DMS 273 (cell line): ENCODE results near the gene PSMB9.

Experiments
- DNase-seq: peaks from one replicate; lab custom pipeline; 2025; ENCODE audit not compliant: unreplicated experiment; lab: John Stamatoyannopoulos, UW

The PSMB9 gene

DNA sequence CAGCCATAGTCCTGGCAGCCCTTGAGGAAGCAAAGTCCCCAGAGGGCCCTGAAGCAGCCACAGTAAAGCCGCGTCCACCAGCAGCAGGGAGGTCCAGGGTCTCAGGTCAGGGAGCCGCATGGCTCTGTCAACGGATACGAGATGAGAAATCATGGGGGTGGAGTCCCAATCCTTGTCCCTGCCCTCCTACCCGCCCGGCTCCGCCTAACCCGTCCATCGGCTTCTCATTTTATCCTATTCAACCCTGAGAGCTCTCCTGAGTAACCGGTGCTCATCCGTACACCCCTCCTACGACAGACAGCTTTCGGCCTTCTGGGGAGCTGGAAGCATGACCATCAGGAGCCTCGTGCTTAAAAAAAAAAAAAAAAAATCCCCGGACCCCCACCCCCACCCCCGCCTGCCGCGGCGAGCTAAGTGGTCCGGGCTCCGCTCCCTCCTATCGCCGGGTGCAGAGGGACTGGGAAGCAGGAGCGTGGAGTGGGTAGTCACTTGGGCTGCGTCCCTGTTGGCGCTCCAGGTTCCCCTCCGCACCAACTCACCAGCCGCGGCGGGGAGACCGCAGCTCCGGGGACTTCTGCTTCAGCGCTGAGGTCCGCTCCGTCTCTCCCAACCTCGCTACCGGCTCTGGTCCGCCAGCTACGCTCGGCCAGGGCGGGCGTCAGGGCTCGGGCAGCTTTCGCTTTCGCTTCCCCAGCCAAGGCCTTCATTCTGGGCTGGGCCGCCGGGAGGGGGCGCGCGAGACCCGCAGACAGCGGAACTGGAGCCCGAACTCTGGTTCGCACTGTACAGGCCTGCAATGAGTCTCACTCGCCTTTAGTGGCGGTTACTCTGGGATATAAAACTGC lies 15.7 kb upstream of the PSMB9 start, which contains the start of gene TAP2:
TSS of gene TAP2 (minus strand) at position 626 of the 845 bp plus-strand sequence. CDS start at position 120, 506 bp downstream.
- peak; percentile 96 for DNase-seq

GRCh38 chr6:32839356-32839755 lies 14.6 kb upstream of the PSMB9 start:
- DNase-seq: no peak

- DNase-seq: no peak
Measured at GRCh38 chr6:32840604-32841246, 13.3 kb upstream of the PSMB9 start.

GRCh38 chr6:32842021-32842650 lies 11.9 kb upstream of the PSMB9 start:
- DNase-seq: no peak

- DNase-seq: no peak
Measured at GRCh38 chr6:32842690-32843089, 11.3 kb upstream of the PSMB9 start.

- peak; percentile 34 for DNase-seq
Measured at GRCh38 chr6:32843331-32843978, 10.5 kb upstream of the PSMB9 start.

GRCh38 chr6:32843979-32844838 lies 9.8 kb upstream of the PSMB9 start, which contains the start of gene PSMB8:
Gene PSMB8, minus strand, starts transcription at chr6:32844047. Its CDS starts 51 bp downstream, at chr6:32843996.
- peak; percentile 98 for DNase-seq

- no peak for DNase-seq
Measured at GRCh38 chr6:32844839-32845383, 9.1 kb upstream of the PSMB9 start.

DNA sequence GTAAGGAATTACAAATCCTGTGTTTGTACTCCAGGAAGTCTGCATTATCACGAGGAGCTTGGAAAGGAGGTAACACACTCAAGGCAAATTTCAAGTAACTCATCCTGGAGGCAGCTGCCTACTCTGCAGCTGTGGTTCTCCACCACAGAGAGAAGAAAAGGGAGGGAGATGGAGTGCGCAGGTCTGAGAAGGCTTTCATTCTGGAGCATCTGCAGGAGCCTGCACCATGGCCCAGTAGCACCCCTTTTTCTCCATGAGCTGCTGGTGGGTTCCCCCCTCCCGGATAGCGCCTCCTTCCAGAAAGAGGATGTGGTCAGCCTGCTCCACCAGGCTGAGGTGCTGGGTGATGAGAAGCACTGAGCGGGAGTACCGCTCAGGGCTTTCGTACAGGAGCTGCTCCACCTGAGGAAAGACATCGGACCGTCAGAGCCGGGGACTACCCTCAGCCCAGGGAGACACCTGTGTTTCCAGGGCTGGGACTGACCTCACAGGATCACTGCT lies 8.6 kb upstream of the PSMB9 start:
- DNase-seq: no peak

- DNase-seq: no peak
Measured at GRCh38 chr6:32847004-32847403, 7.0 kb upstream of the PSMB9 start.

DNA sequence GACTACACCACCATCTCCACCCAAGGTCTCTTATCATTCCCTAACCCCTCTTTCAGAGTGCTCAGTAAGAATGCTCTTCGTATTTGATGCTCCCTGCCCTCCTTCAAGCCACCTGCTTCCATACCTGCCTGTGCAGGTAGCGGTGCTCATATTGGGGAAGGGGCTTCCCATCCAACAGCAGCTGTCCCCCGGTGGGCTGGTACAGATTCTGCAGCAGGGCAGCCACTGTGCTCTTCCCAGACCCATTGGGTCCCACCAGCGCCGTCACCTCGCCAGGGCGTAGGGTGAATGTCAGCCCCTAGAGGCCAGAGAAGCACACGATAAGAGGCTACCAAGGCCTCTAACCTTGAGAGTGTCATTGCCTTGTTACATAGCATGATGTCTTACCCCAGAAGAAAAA lies 6.2 kb upstream of the PSMB9 start:
- no peak for DNase-seq

- DNase-seq: no peak
Measured at GRCh38 chr6:32849126-32849525, 4.9 kb upstream of the PSMB9 start.

- DNase-seq: no peak
Measured at GRCh38 chr6:32851025-32851424, 3.0 kb upstream of the PSMB9 start.

DNA sequence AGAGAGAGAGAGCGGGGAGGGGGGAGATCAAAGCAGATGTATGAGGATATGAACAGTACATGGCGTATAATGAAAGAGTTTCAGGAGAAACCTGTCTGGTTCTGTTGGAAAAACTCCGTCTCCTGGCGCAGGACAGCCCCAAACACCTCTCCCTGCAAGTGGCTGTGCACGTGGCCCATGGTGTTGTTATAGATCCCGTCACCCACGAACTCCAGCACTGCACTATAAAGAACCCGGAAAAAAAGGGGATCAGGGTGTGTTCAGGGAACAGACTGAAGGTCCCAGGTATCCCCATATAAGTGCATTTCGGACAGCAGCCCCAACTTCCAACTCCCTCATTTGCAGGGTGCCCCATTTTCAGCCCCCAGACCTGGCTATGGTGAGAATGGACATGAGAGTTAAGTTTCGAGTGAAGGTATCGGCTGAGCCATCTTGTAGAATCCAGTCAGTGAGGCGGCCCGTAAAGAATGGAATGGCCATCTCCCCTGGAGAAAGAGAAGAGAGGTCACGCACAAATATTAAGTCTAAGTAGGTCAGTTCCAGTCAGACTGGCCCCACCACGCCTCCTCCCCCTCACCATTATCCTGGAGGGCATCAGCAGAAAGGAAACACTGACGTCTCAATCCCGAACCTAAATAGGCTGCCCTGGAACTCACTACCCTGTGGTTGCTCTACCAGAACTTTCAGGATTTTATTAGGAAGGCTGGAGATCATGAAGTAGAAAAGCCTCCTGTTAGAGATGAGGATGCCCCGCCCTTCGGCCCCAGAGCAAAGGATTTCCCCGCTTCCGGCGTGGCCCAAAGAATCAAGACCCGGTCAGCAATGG lies 1.8 kb upstream of the PSMB9 start:
- DNase-seq: peak; percentile 51

- peak; percentile 66 for DNase-seq
Measured at GRCh38 chr6:32852844-32853540, 1.0 kb upstream of the PSMB9 start.

- peak; percentile 61 for DNase-seq
Measured at GRCh38 chr6:32854376-32855178, 585 bp downstream of the PSMB9 start.

GRCh38 chr6:32855467-32856174 lies 1.6 kb downstream of the PSMB9 start:
- DNase-seq: no peak
